ENCODE results near the gene C8G. TPM values are rescaled to one million over a fixed set of nuclear protein-coding genes. Genes with fewer than 3 reads are reported as not detected.

C8G gene
- total RNA-seq, 1 donor from 2014 or later, result 2.2 TPM

DNA sequence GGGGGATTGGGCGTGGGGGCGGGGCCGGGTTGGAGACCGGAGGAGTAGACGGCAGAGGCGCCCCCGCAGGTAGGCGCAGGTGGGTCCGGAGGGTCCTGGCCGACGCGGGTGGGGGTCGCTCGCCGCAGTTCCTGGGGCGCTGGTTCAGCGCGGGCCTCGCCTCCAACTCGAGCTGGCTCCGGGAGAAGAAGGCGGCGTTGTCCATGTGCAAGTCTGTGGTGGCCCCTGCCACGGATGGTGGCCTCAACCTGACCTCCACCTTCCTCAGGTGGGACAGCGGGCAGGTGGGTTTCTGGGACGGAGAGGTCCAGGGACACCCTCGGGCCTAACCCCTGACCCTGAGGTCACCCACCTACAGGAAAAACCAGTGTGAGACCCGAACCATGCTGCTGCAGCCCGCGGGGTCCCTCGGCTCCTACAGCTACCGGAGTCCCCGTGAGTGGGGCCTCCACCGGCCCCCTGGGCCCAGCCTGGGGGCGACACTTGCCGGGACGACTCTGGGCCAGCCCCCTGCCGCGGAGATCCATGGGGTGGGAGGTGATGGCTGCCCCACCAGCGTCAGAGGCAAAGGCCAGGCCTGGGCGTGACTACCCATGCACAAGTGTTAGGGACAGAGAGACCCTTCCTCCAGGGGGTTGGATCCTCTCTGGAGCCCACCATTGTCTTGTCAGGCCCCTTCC is 34.0 kb downstream of the C8G start:
- H3K27me3 Mint-ChIP-seq (ENCODE audit: low read depth), result no peaks in the 10 kb centered on the region

DNA sequence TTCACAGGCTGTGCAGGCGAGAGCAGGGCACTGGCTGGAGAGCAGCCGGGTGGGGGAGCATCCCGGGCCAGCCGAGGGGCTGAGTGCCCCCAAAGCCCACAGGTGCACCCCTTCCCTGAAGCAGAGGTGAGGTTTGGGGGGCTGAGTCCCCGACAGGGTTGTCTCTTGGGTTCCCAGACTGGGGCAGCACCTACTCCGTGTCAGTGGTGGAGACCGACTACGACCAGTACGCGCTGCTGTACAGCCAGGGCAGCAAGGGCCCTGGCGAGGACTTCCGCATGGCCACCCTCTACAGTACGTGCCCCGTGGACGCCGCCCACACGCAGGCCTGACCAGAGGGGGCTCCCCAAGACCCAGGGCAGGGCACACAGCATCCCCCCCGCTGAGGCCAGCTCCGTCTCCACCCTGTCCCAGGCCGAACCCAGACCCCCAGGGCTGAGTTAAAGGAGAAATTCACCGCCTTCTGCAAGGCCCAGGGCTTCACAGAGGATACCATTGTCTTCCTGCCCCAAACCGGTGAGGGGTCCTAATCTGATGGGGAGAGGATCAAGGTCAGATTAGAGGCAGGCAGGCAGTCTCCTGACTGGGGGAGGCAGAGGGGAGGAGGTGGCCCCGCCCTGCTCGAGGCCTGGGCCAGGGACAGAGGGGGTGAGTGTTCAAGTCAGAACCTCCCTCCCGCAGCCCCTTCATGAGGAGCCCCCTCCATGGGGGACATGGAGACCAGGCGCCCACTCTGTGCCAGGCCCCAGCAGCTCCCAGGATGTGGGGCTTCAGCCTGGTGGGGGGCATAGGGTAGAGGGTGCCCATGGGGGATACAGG is 34.9 kb downstream of the C8G start:
- Mint-ChIP-seq H3K9me3 (ENCODE audit: low read depth) (no peaks in the 10 kb centered on the region), H3K4me1 (ENCODE audit: low read depth) (peaks cover 15% of the 10 kb centered on the region)

More for the DNA sequence above, 34.0 kb downstream of the C8G start:
- H3K9me3 Mint-ChIP-seq (ENCODE audit: low read depth), result no peaks in the 10 kb centered on the region
- TF ChIP-seq, protein P1, sequence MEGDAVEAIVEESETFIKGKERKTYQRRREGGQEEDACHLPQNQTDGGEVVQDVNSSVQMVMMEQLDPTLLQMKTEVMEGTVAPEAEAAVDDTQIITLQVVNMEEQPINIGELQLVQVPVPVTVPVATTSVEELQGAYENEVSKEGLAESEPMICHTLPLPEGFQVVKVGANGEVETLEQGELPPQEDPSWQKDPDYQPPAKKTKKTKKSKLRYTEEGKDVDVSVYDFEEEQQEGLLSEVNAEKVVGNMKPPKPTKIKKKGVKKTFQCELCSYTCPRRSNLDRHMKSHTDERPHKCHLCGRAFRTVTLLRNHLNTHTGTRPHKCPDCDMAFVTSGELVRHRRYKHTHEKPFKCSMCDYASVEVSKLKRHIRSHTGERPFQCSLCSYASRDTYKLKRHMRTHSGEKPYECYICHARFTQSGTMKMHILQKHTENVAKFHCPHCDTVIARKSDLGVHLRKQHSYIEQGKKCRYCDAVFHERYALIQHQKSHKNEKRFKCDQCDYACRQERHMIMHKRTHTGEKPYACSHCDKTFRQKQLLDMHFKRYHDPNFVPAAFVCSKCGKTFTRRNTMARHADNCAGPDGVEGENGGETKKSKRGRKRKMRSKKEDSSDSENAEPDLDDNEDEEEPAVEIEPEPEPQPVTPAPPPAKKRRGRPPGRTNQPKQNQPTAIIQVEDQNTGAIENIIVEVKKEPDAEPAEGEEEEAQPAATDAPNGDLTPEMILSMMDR (IDR thresholded peaks at IDR 0.05), result no peak
- no peaks in the 10 kb centered on the region for H3K36me3 Mint-ChIP-seq (ENCODE audit: low read depth)
- no peak for DNase-seq (ENCODE audit: low spot score)
- no peak overlapping the region for H3K4me3 Mint-ChIP-seq (ENCODE audit: unreplicated experiment)
- H3K27ac Mint-ChIP-seq (ENCODE audit: unreplicated experiment), result no peak overlapping the region
- H3K4me1 Mint-ChIP-seq (ENCODE audit: low read depth), result peaks cover 15% of the 10 kb centered on the region

DNA sequence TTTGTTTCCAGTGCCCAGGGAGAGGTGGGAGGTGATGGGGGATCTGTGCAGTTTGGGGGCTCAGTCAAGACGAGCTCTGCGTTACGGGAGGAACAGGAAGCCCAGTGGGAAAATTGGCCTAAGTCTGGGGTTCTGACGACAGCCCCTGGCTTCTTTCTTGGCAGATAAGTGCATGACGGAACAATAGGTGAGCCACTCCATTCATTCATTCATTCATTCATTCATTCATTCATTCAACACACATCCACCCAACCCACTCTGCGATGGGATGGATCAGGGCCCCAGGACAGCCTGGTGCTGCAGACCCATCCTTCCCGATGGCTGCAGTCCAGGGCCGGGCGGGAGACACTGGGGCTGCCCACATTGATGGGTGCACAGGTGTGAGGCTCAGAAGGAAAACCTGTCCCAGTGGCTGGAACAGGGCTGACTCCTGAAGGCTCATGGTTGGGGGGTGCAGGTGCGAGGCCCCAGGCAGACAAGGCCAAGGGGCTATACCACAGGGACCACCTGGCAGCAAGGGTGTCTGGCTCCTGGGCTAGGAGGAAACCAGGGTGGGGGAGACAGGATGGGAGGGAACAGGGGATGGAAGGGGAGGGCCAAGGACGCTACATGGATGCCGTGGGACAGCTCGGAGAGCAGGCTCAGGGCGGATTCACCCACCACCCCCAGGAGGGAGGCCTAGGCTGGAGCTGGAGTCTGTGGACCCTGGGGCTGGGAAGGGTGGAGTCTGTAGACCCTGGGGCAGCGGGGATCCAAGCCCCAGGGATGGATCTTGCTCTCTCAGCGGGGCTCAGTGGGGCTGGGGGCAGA is 35.8 kb downstream of the C8G start:
- Mint-ChIP-seq H3K9me3 (ENCODE audit: low read depth) (no peaks in the 10 kb centered on the region), H3K4me3 (ENCODE audit: unreplicated experiment) (no peak overlapping the region), H3K27me3 (ENCODE audit: low read depth) (no peaks in the 10 kb centered on the region), H3K27ac (ENCODE audit: unreplicated experiment) (no peak overlapping the region), H3K4me1 (ENCODE audit: low read depth) (peaks cover 8% of the 10 kb centered on the region), H3K36me3 (ENCODE audit: low read depth) (no peaks in the 10 kb centered on the region)
- no peak for DNase-seq (ENCODE audit: low spot score)
- TF ChIP-seq, protein P1 (IDR thresholded peaks at IDR 0.05), result no peak

More for the DNA sequence above, 34.9 kb downstream of the C8G start:
- H3K27ac Mint-ChIP-seq (ENCODE audit: unreplicated experiment), result no peak overlapping the region
- H3K36me3 Mint-ChIP-seq (ENCODE audit: low read depth), result no peaks in the 10 kb centered on the region
- no peaks in the 10 kb centered on the region for H3K27me3 Mint-ChIP-seq (ENCODE audit: low read depth)
- no peak overlapping the region for H3K4me3 Mint-ChIP-seq (ENCODE audit: unreplicated experiment)
- DNase-seq (ENCODE audit: low spot score), result no peak
- TF ChIP-seq, protein P1 (IDR thresholded peaks at IDR 0.05), result no peak

DNA sequence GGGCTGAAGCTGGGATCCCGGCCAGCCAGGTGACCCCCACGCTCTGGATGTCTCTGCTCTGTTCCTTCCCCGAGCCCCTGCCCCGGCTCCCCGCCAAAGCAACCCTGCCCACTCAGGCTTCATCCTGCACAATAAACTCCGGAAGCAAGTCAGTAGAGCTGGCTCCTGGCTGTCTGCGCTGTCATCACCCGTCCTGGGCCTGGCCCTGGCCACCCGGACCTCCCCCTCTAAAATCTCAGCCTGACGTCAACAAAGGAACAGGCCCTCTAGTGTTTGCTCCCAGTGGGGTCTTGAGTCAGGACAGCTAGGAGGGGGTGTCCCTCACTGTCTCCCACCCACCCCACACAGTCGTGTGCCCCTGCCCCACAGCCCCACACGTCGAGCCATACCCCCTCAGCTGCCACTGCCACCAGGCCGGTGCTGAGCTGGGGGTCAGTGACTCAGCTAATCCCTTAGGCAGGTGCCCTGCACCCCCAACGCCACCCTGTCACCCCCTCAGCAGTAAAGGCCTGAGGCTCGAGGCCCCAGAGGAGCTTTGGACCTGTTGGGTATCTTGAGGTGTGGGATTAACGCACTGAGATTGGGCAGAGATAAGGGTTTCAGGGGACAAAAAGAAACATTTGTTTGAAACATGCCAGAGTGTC is 36.7 kb downstream of the C8G start:
- Mint-ChIP-seq H3K27me3 (ENCODE audit: low read depth) (no peaks in the 10 kb centered on the region), H3K27ac (ENCODE audit: unreplicated experiment) (no peak overlapping the region), H3K4me1 (ENCODE audit: low read depth) (peaks cover 4% of the 10 kb centered on the region), H3K9me3 (ENCODE audit: low read depth) (no peaks in the 10 kb centered on the region), H3K4me3 (ENCODE audit: unreplicated experiment) (no peak overlapping the region), H3K36me3 (ENCODE audit: low read depth) (no peaks in the 10 kb centered on the region)
- TF ChIP-seq, protein P1 (IDR thresholded peaks at IDR 0.05), result no peak
- DNase-seq (ENCODE audit: low spot score), result no peak
